ENCODE results near the gene OR1J2. TPM values are rescaled to one million over a fixed set of nuclear protein-coding genes. Genes with fewer than 3 reads are reported as not detected.
"Not testable (repeated sequence)": the region's sequence is repeated elsewhere in the genome, so short reads cannot be mapped to it uniquely, and the experiment has no call there.

OR1J2 gene
- total and polyA plus RNA-seq, 2 donors from 2014 or later = not detected

DNA sequence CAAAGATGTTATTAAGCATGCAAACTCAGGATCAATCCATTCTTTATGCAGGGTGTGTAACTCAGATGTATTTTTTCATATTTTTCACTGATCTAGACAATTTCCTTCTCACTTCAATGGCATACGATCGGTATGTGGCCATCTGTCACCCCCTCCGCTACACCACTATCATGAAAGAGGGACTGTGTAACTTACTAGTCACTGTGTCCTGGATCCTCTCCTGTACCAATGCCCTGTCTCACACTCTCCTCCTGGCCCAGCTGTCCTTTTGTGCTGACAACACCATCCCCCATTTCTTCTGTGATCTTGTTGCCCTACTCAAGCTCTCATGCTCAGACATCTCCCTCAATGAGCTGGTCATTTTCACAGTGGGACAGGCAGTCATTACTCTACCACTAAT, 8.8 kb downstream of the OR1J2 start:
- H3K9me3 ChIP-seq (ENCODE audit: control insufficient read depth in 2 of 3, insufficient read depth in 1 of 3, low read length in 3 of 3) = no peaks in the 10 kb centered on the region
- no peak overlapping the region for H3K4me3 ChIP-seq (ENCODE audit: low read length in 3 of 3)
- H3K4me1 ChIP-seq (ENCODE audit: control insufficient read depth in 2 of 3, insufficient read depth in 2 of 3, low read depth in 1 of 3, low read length in 3 of 3) = no peaks in the 10 kb centered on the region
- FAIRE-seq (no peak), DNase-seq (no peak)
- H3K27ac ChIP-seq (ENCODE audit: low read depth in 2 of 2, low read length in 2 of 2) = no peak overlapping the region
- no peaks in the 10 kb centered on the region for H3K27me3 ChIP-seq (ENCODE audit: control insufficient read depth, insufficient read depth, low read length)
- intact Hi-C loops (cut with DNase I) = no loop called here
- no peak overlapping the region for H3K9ac ChIP-seq (ENCODE audit: low read length in 3 of 3)
- no peaks in the 10 kb centered on the region for H3K36me3 ChIP-seq (ENCODE audit: control insufficient read depth in 2 of 3, insufficient read depth in 3 of 3, low read length in 3 of 3)
- TF ChIP-seq, protein P1, sequence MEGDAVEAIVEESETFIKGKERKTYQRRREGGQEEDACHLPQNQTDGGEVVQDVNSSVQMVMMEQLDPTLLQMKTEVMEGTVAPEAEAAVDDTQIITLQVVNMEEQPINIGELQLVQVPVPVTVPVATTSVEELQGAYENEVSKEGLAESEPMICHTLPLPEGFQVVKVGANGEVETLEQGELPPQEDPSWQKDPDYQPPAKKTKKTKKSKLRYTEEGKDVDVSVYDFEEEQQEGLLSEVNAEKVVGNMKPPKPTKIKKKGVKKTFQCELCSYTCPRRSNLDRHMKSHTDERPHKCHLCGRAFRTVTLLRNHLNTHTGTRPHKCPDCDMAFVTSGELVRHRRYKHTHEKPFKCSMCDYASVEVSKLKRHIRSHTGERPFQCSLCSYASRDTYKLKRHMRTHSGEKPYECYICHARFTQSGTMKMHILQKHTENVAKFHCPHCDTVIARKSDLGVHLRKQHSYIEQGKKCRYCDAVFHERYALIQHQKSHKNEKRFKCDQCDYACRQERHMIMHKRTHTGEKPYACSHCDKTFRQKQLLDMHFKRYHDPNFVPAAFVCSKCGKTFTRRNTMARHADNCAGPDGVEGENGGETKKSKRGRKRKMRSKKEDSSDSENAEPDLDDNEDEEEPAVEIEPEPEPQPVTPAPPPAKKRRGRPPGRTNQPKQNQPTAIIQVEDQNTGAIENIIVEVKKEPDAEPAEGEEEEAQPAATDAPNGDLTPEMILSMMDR (IDR thresholded peaks at IDR 0.05; ENCODE audit: borderline replicate concordance, extremely low read depth, insufficient read depth) = no peak

GRCh38 chr9:122526602-122527001, 16.0 kb downstream of the OR1J2 start:
- Histone ChIP-seq H3K27me3 (ENCODE audit: control insufficient read depth, insufficient read depth, low read length) (no peaks in the 10 kb centered on the region), H3K4me3 (ENCODE audit: low read length in 3 of 3) (no peak overlapping the region), H3K27ac (ENCODE audit: low read depth in 2 of 2, low read length in 2 of 2) (no peak overlapping the region), H3K9ac (ENCODE audit: low read length in 3 of 3) (no peak overlapping the region), H3K36me3 (ENCODE audit: control insufficient read depth in 2 of 3, insufficient read depth in 3 of 3, low read length in 3 of 3) (no peaks in the 10 kb centered on the region), H3K9me3 (ENCODE audit: control insufficient read depth in 2 of 3, insufficient read depth in 1 of 3, low read length in 3 of 3) (no peaks in the 10 kb centered on the region), H3K4me1 (ENCODE audit: control insufficient read depth in 2 of 3, insufficient read depth in 2 of 3, low read depth in 1 of 3, low read length in 3 of 3) (no peaks in the 10 kb centered on the region)
- FAIRE-seq = no peak
- TF ChIP-seq, protein P1 (IDR thresholded peaks at IDR 0.05; ENCODE audit: borderline replicate concordance, extremely low read depth, insufficient read depth) = no peak
- DNase-seq = no peak
- intact Hi-C loops (cut with DNase I) = no loop called here

GRCh38 chr9:122527193-122527592, 16.6 kb downstream of the OR1J2 start, which contains the start of gene OR1N1:
Gene OR1N1, minus strand, starts transcription at chr9:122527293. Its CDS starts 0 bp downstream, at chr9:122527293.
- no peak within 1 kb of the TSS for H3K27ac ChIP-seq (ENCODE audit: low read depth in 2 of 2, low read length in 2 of 2)
- intact Hi-C loops (cut with DNase I) = no loop called here
- no peaks in the 10 kb centered on the region for H3K27me3 ChIP-seq (ENCODE audit: control insufficient read depth, insufficient read depth, low read length)
- no peaks in the 10 kb centered on the region for H3K4me1 ChIP-seq (ENCODE audit: control insufficient read depth in 2 of 3, insufficient read depth in 2 of 3, low read depth in 1 of 3, low read length in 3 of 3)
- H3K9me3 ChIP-seq (ENCODE audit: control insufficient read depth in 2 of 3, insufficient read depth in 1 of 3, low read length in 3 of 3) = no peaks in the 10 kb centered on the region
- no peak for FAIRE-seq
- TF ChIP-seq, protein P1 (IDR thresholded peaks at IDR 0.05; ENCODE audit: borderline replicate concordance, extremely low read depth, insufficient read depth) = no peak
- no peak for DNase-seq
- H3K36me3 ChIP-seq (ENCODE audit: control insufficient read depth in 2 of 3, insufficient read depth in 3 of 3, low read length in 3 of 3) = no peaks in the 10 kb centered on the region
- H3K9ac ChIP-seq (ENCODE audit: low read length in 3 of 3) = no peak within 1 kb of the TSS
- no peak within 1 kb of the TSS for H3K4me3 ChIP-seq (ENCODE audit: low read length in 3 of 3)

DNA sequence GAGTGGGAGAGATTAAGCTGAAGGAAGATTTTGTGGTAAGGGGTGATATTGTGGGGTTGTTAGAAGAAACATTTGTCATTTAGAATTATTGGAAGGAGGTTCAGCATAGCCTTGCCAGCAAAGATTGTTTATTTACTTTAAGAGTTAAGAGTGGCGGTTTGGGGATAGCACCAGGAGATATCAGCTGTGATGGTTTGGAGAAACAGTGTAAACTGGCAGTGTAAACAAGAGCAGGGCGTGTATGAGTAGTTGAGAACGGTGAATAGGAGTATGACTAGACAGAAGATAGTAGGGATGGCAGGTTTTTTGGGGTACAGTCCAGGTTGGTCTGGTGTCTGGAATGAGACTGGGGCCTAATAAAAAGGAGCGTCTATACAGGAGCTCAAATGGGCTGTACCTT, 20.6 kb downstream of the OR1J2 start:
- H3K27ac ChIP-seq (ENCODE audit: low read depth in 2 of 2, low read length in 2 of 2); H3K9ac ChIP-seq (ENCODE audit: low read length in 3 of 3); H3K4me1 ChIP-seq (ENCODE audit: control insufficient read depth in 2 of 3, insufficient read depth in 2 of 3, low read depth in 1 of 3, low read length in 3 of 3); H3K4me3 ChIP-seq (ENCODE audit: low read length in 3 of 3); H3K36me3 ChIP-seq (ENCODE audit: control insufficient read depth in 2 of 3, insufficient read depth in 3 of 3, low read length in 3 of 3); FAIRE-seq; H3K27me3 ChIP-seq (ENCODE audit: control insufficient read depth, insufficient read depth, low read length); H3K9me3 ChIP-seq (ENCODE audit: control insufficient read depth in 2 of 3, insufficient read depth in 1 of 3, low read length in 3 of 3); intact Hi-C loops (cut with DNase I); DNase-seq: not testable (repeated sequence)
